Uterus (tissue), 2 donors: Measurements from ENCODE around the gene CPA1.

Experiments used
- POLR2A ChIP-seq, 2 donors: fragments of 450-650 bp; IDR thresholded peaks; one replicate each; pipeline ENCODE4 v1.6.1; 2016; ENCODE audit warnings: antibody characterized with exemption in 2 of 2, mild to moderate bottlenecking in 1 of 2, moderate library complexity in 1 of 2
- TF ChIP-seq, protein P1 (sequence below), 4 experiments: fragments of 200-600 bp in 2 of 4; fragments of 450-650 bp in 2 of 4; sonication (generic) in 2 of 4; IDR thresholded peaks; one replicate each; pipeline ENCODE4 v1.5.1; 2016 to 2019; ENCODE audit warnings: antibody characterized with exemption in 4 of 4, mild to moderate bottlenecking in 2 of 4, moderate library complexity in 1 of 4

- TF ChIP-seq, protein P1, sequence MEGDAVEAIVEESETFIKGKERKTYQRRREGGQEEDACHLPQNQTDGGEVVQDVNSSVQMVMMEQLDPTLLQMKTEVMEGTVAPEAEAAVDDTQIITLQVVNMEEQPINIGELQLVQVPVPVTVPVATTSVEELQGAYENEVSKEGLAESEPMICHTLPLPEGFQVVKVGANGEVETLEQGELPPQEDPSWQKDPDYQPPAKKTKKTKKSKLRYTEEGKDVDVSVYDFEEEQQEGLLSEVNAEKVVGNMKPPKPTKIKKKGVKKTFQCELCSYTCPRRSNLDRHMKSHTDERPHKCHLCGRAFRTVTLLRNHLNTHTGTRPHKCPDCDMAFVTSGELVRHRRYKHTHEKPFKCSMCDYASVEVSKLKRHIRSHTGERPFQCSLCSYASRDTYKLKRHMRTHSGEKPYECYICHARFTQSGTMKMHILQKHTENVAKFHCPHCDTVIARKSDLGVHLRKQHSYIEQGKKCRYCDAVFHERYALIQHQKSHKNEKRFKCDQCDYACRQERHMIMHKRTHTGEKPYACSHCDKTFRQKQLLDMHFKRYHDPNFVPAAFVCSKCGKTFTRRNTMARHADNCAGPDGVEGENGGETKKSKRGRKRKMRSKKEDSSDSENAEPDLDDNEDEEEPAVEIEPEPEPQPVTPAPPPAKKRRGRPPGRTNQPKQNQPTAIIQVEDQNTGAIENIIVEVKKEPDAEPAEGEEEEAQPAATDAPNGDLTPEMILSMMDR (IDR thresholded peaks at IDR 0.05): no peak
- TF ChIP-seq POLR2A (IDR thresholded peaks at IDR 0.05): no peak
These were observed 5.8 kb upstream of the CPA1 start for GRCh38 chr7:130374507-130374906.
